Measurements from ENCODE around the gene IGFN1. TPM values are rescaled to one million over a fixed set of nuclear protein-coding genes. Genes with fewer than 3 reads are reported as not detected.
"Not testable (repeated sequence)": the region's sequence is repeated elsewhere in the genome, so short reads cannot be mapped to it uniquely, and the experiment has no call there.

The IGFN1 gene
- total RNA-seq, 8 experiments from 2014 or later, result 0.05 to 1.8 (median 0.43) TPM

- H3K4me1 ChIP-seq (replicated peaks in 1 of 2), result no peaks in the 10 kb centered on the region
- 56 to 80% (median 77%) methylated on average over 2 of the region's 2 CpGs; no CpG with 5 or more reads in 5 of the 10 experiments for WGBS, 10 experiments
- in situ Hi-C loops (cut with MboI; ENCODE audit: low pct_unique_long_range_greater_than_20kb in 2 of 9, low sequenced_read_pairs in 9 of 9, unreplicated experiment in 9 of 9), result loop anchor here in 6 of 9 experiments (25.0 kb wide), 2 partner anchors 111 to 261 kb away; partner anchors contain the start of gene CSRP1 (in 2 of the 6)
- no peak for ATAC-seq (replicated peaks in 6 of 8)
- H3K4me3 ChIP-seq, result no peak overlapping the region
- H3K27ac ChIP-seq, result no peak overlapping the region
Observed at GRCh38 chr1:201251411-201251810, 60.8 kb downstream of the IGFN1 start.

DNA sequence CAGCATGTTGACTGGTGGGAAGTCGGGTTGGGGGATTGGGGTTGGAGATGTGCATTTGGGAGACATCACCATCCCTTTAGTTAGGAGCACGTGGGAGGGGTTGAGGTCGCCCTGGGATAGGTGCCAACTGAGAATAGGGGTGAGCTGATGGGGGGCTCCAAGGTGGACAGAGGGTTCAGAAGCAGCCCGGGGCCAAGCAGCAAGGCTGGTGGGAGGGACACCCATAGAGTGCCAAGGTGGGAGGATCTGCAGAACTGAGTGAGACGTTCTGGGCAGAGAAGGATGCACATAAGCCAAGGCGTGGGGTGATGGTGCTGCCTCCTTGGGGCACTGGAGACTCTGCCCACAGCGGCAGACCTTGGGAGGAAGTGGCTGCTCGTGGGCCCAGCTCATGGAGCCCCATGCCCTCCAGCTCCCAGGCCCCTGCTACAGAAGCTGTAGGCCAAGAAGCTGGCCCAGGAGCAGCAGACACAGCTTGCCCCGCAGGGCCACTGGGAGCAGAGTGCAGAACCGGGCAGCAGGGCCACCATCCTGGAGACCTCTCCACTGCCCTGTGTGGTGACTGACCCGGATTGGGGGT, 61.3 kb downstream of the IGFN1 start:
- Histone ChIP-seq H3K4me3 (no peak overlapping the region), H3K27ac (no peak overlapping the region), H3K4me1 (replicated peaks in 1 of 2) (no peaks in the 10 kb centered on the region)
- 33 to 58% (median 48%) methylated on average over 1 to 8 of the region's 11 CpGs; no CpG with 5 or more reads in 2 of the 10 experiments for WGBS, 10 experiments
- in situ Hi-C loops (cut with MboI; ENCODE audit: low pct_unique_long_range_greater_than_20kb in 2 of 9, low sequenced_read_pairs in 9 of 9, unreplicated experiment in 9 of 9), result loop anchor here in 6 of 9 experiments (25.0 kb wide), 2 partner anchors 110 to 260 kb away; partner anchors contain the start of gene CSRP1 (in 2 of the 6)
- no peak for ATAC-seq (replicated peaks in 6 of 8)

- H3K4me1 ChIP-seq (replicated peaks in 1 of 2), result no peaks in the 10 kb centered on the region
- no peak overlapping the region for H3K27ac ChIP-seq
- 20 to 65% (median 62%) methylated on average over 1 to 5 of the region's 6 CpGs; no CpG with 5 or more reads in 5 of the 10 experiments for WGBS, 10 experiments
- no peak for ATAC-seq (replicated peaks in 6 of 8)
- in situ Hi-C loops (cut with MboI; ENCODE audit: low pct_unique_long_range_greater_than_20kb in 2 of 9, low sequenced_read_pairs in 9 of 9, unreplicated experiment in 9 of 9), result loop anchor here in 6 of 9 experiments (25.0 kb wide), 2 partner anchors 109 to 259 kb away; partner anchors contain the start of gene CSRP1 (in 2 of the 6)
- no peak overlapping the region for H3K4me3 ChIP-seq
Observed at GRCh38 chr1:201252944-201253371, 62.3 kb downstream of the IGFN1 start.

DNA sequence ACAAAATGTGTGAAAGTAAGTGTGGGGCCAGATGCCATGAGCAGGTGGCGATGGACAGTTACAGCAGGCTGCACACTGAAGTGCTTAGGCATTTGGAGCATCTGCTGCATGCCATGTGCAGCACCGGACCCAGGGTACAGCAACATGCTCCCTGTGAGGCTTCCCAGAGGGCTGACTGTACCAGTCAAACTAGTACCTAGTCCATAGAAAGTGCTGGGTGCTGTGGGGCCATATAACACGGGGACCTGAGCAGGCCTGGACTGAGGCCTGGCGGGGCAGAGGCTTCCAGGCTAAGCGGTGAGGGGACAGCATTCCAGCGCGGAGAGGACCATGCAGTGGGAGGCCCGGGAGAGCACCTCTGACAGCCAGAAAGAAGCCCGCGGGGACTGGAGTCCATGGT, 62.8 kb downstream of the IGFN1 start:
- ATAC-seq (replicated peaks in 6 of 8), result no peak
- H3K4me1 ChIP-seq (replicated peaks in 1 of 2), result no peaks in the 10 kb centered on the region
- no peak overlapping the region for H3K4me3 ChIP-seq
- H3K27ac ChIP-seq, result no peak overlapping the region
- 53 to 89% (median 76%) methylated on average over 2 to 5 of the region's 10 CpGs; no CpG with 5 or more reads in 5 of the 10 experiments for WGBS, 10 experiments
- in situ Hi-C loops (cut with MboI; ENCODE audit: low pct_unique_long_range_greater_than_20kb in 2 of 9, low sequenced_read_pairs in 9 of 9, unreplicated experiment in 9 of 9), result loop anchor here in 6 of 9 experiments (25.0 kb wide), 2 partner anchors 109 to 259 kb away; partner anchors contain the start of gene CSRP1 (in 2 of the 6)

GRCh38 chr1:201253906-201254624, 63.4 kb downstream of the IGFN1 start:
- in situ Hi-C loops (cut with MboI; ENCODE audit: low pct_unique_long_range_greater_than_20kb in 2 of 9, low sequenced_read_pairs in 9 of 9, unreplicated experiment in 9 of 9), result loop anchor here in 6 of 9 experiments (25.0 kb wide), 2 partner anchors 108 to 258 kb away; partner anchors contain the start of gene CSRP1 (in 2 of the 6)
- H3K27ac ChIP-seq, result no peak overlapping the region
- H3K4me3 ChIP-seq, result no peak overlapping the region
- 0 to 100% (median 89%) methylated on average over 1 to 7 of the region's 9 CpGs; no CpG with 5 or more reads in 2 of the 10 experiments for WGBS, 10 experiments
- ATAC-seq (replicated peaks in 6 of 8), result peak in 4 of 8 experiments; percentile 13 to 92 (median 76)
- no peaks in the 10 kb centered on the region for H3K4me1 ChIP-seq (replicated peaks in 1 of 2)

DNA sequence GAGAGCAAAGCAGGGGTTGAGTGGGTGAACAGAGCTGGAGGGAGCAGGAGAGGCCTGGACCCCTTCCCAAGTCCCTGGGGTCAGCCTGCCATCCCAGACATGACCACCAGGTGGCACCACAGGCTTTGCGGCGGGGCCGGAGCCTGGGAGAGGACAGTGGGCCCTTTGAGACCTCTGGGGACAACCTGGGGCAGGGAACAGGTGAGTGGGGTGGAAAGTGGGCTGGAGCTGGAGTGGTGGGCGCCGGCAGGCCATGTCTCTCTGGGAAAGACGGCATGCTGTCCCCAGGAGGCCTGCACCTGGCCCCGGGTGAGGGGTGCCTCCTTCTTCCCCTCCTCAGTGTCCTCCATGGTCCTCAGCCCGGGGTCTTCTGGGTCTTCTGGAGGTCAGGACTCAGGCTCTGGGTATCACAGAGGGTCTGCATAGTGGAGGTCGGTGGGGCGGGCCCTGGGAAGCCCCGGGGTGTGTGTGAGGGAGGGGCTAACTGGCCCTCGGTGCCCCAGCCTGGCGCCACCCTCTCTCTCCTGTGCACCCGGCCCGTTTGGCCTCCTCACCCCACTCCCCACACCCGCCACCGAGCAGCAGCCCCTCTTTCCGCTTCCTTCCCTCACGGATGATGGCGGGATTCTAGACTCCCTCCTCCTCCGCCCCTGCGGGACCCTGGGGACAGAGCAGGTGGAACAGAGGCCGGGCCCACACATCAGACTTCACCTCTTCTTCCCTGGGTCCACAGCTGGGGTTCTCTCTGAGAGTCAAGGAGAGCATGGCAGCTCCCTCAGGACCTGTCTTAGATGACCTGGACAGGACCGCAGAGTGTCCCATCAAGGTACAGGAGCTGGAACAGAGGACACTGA, 64.2 kb downstream of the IGFN1 start:
- WGBS, 10 experiments, result 0 to 100% (median 26%) methylated on average over 1 to 6 of the region's 24 CpGs; no CpG with 5 or more reads in 4 of the 10 experiments
- H3K4me3 ChIP-seq, result no peak overlapping the region
- ATAC-seq (replicated peaks in 6 of 8), result peak; percentile 53 to 93 (median 88)
- H3K27ac ChIP-seq, result no peak overlapping the region
- in situ Hi-C loops (cut with MboI; ENCODE audit: low pct_unique_long_range_greater_than_20kb in 2 of 9, low sequenced_read_pairs in 9 of 9, unreplicated experiment in 9 of 9), result loop anchor here in 6 of 9 experiments (25.0 kb wide), 2 partner anchors 107 to 257 kb away; partner anchors contain the start of gene CSRP1 (in 2 of the 6)
- H3K4me1 ChIP-seq (replicated peaks in 1 of 2), result no peaks in the 10 kb centered on the region

- Histone ChIP-seq H3K4me1 (replicated peaks in 1 of 2) (no peaks in the 10 kb centered on the region), H3K4me3 (no peak overlapping the region), H3K27ac (no peak overlapping the region)
- 56 to 95% (median 84%) methylated on average over 4 to 17 of the region's 17 CpGs for WGBS, 10 experiments
- in situ Hi-C loops (cut with MboI; ENCODE audit: low pct_unique_long_range_greater_than_20kb in 2 of 9, low sequenced_read_pairs in 9 of 9, unreplicated experiment in 9 of 9), result loop anchor here in 6 of 9 experiments (25.0 kb wide), 2 partner anchors 107 to 257 kb away; partner anchors contain the start of gene CSRP1 (in 2 of the 6)
- no peak for ATAC-seq (replicated peaks in 6 of 8)
Observed at GRCh38 chr1:201255479-201256362, 65.1 kb downstream of the IGFN1 start.

DNA sequence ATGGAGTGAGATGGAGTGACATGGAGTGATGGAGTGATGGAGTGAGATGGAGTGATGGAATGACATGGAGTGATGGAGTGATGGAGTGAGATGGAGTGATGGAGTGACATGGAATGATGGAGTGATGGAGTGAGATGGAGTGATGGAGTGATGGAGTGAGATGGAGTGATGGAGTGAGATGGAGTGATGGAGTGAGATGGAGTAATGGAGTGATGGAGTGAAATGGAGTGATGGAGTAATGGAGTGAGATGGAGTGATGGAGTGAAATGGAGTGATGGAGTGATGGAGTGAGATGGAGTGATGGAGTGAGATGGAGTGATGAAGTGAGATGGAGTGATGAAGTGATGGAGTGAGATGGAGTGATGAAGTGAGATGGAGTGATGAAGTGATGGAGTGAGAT, 67.5 kb downstream of the IGFN1 start:
- in situ Hi-C loops (cut with MboI; ENCODE audit: low pct_unique_long_range_greater_than_20kb in 2 of 9, low sequenced_read_pairs in 9 of 9, unreplicated experiment in 9 of 9), result loop anchor here in 6 of 9 experiments (25.0 kb wide), 2 partner anchors 104 to 254 kb away; partner anchors contain the start of gene CSRP1 (in 2 of the 6)
- not testable (repeated sequence) for H3K27ac ChIP-seq; H3K4me3 ChIP-seq; H3K4me1 ChIP-seq (replicated peaks in 1 of 2); ATAC-seq (replicated peaks in 6 of 8)

GRCh38 chr1:201258763-201259230, 68.2 kb downstream of the IGFN1 start:
- 42 to 100% (median 73%) methylated on average over 2 to 12 of the region's 14 CpGs; no CpG with 5 or more reads in 4 of the 10 experiments for WGBS, 10 experiments
- in situ Hi-C loops (cut with MboI; ENCODE audit: low pct_unique_long_range_greater_than_20kb in 2 of 9, low sequenced_read_pairs in 9 of 9, unreplicated experiment in 9 of 9), result loop anchor here in 6 of 9 experiments (25.0 kb wide), 2 partner anchors 104 to 254 kb away; partner anchors contain the start of gene CSRP1 (in 2 of the 6)

GRCh38 chr1:201259476-201260235, 69.0 kb downstream of the IGFN1 start:
- H3K27ac ChIP-seq, result no peak overlapping the region
- in situ Hi-C loops (cut with MboI; ENCODE audit: low pct_unique_long_range_greater_than_20kb in 2 of 9, low sequenced_read_pairs in 9 of 9, unreplicated experiment in 9 of 9), result loop anchor here in 7 of 9 experiments (10.0 to 25.0 kb wide), 3 partner anchors 95 to 253 kb away; partner anchors contain the start of gene CSRP1 (in 2 of the 7)
- H3K4me1 ChIP-seq (replicated peaks in 1 of 2), result no peaks in the 10 kb centered on the region
- 13 to 100% (median 73%) methylated on average over 1 to 5 of the region's 28 CpGs; no CpG with 5 or more reads in 6 of the 10 experiments for WGBS, 10 experiments
- no peak overlapping the region for H3K4me3 ChIP-seq
- peak in 6 of 8 experiments; percentile 19 to 49 (median 39) for ATAC-seq (replicated peaks in 6 of 8)

More at GRCh38 chr1:201258763-201259230, 68.2 kb downstream of the IGFN1 start:
- Histone ChIP-seq H3K27ac (no peak overlapping the region), H3K4me1 (replicated peaks in 1 of 2) (no peaks in the 10 kb centered on the region), H3K4me3 (no peak overlapping the region)
- no peak for ATAC-seq (replicated peaks in 6 of 8)

GRCh38 chr1:201260236-201260590, 69.6 kb downstream of the IGFN1 start:
- ATAC-seq (replicated peaks in 6 of 8), result peak in 4 of 8 experiments; percentile 10 to 96 (median 94)
- no peak overlapping the region for H3K27ac ChIP-seq
- H3K4me1 ChIP-seq (replicated peaks in 1 of 2), result no peaks in the 10 kb centered on the region
- no peak overlapping the region for H3K4me3 ChIP-seq
- in situ Hi-C loops (cut with MboI; ENCODE audit: low pct_unique_long_range_greater_than_20kb in 2 of 9, low sequenced_read_pairs in 9 of 9, unreplicated experiment in 9 of 9), result loop anchor here in 7 of 9 experiments (10.0 to 25.0 kb wide), 3 partner anchors 95 to 252 kb away; partner anchors contain the start of gene CSRP1 (in 2 of the 7)
- WGBS, 10 experiments, result 2 to 83% (median 79%) methylated on average over 1 to 7 of the region's 11 CpGs; no CpG with 5 or more reads in 6 of the 10 experiments
